ENCODE measurements around the gene BCL7C.
"Not testable (repeated sequence)": the region's sequence is repeated elsewhere in the genome, so short reads cannot be mapped to it uniquely, and the experiment has no call there.

BCL7C gene

DNA sequence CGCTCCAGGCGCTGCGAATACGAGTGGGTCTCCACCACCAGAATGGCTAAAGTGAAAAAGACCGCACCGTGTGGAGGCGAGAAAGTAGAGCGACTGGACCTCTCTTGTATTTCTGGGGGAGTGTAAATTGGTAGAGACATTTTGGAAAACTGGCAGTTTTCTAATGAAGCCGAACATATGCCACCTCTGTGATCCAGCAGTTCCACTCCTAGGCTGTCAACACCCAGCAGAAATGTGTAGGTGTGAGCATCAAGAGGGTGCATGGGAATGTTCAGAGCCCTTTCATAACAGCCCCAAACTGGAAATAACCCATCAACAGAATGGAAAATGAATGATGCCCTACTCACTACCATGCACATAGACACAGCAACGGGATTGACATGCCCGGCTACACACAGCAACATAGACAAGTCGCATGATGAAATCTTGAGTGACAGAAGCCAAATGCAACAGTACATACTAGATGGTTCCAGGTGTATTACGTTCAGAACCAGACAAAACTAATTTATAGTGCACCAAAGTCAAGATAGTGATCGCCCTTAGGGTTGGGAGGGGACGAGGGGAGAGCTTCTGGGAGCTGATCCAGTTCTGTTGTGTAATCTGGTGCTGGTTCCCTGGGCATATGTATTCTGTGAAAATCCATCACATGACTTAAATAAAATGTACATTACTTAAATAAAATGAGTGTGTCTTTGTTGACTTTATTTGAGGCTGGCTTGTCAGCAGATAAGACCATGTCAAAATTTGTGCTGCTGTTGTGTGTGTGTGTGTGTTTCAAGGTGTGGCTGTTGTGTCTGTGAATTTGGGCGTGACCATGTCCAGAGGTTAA lies 877 bp upstream of the BCL7C start:
- DNase-seq = peak; percentile 54

DNA sequence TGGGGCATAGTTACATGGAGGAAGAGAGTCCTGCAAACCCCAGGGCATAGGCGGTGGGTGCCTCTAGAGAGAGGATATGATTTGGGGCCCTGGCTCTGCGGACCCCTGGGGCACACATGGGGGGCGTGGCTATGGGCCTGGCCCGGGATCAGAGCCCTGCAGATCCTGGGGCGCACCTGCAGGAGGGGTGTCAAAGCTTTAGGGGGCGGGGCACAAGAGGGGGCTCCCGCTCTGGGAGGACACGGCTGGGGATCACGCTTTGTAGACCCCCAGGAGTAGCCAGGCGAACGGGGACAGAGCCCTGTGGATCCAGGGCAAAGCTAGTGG lies 497 bp downstream of the BCL7C start:
- peak; percentile 40 for DNase-seq

DNA sequence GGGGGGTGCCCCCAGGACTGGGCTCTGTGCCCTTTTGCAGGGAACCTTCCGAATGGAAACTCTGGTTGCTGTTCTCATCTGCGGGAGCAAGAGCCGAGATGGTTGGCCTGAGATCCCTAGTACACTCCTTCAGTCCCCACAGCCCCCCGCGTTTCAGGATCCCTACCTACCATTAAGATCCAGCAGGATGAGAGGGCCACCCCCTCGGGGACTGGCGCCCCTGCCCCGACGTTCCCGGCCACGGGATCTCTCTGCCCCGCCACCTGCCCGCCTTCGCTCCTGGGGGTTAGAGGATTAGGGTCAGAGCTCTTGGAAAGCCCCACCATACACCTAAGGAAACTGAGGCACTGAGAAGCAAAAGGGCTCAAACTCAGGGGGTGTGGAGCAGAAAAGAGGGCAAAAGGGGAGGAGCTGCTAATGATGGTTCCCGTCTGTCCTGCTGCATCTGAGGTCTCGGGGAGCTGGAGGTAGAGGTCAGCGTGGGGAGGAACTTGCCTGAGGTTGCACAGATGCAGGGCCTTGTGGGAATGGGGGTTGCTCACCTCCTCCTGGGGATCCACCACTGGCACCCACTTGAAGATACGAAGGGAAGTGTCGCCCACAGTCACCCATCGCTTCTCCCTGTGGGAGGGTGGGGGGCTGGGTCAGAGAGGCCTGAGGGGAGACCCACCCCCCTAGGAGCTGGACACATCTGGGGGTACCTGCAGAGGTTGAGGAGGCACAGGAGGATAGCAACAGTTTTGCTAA lies 1.0 kb downstream of the BCL7C start:
- peak; percentile 21 for DNase-seq

DNA sequence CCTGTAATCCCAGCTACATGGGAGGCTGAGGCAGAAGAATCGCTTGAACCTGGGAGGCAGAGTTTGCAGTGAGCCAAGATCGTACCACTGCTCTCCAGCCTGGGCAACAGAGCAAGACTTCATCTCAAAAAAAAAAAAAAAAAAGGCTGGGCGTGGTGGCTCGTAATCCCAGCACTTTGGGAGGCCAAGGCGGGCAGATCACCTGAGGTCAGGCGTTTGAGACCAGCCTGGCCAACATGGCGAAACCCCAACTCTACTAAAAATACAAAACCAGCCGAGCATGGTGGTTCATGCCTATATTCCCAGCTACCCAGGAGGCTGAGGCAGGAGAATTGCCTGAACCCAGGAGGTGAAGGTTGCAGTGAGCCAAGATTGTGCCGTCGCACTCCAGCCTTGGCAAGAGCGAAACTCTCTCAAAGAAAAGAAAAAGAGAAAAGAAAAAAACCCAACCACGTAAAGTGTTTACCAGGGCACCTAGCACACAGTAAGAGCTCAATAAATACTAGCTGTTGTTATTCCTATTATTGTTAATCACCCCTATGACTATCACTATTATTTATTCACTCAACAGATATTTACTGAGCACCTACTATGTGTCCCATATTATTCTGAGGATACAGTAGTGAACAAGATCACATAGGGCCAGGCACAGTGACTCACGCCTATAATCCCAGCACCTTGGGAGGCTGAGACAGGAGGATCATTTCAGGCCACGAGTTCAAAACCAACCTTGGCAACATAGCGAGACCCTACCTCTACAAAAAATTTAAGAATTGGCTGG lies 2.6 kb downstream of the BCL7C start:
- DNase-seq = not testable (repeated sequence)

DNA sequence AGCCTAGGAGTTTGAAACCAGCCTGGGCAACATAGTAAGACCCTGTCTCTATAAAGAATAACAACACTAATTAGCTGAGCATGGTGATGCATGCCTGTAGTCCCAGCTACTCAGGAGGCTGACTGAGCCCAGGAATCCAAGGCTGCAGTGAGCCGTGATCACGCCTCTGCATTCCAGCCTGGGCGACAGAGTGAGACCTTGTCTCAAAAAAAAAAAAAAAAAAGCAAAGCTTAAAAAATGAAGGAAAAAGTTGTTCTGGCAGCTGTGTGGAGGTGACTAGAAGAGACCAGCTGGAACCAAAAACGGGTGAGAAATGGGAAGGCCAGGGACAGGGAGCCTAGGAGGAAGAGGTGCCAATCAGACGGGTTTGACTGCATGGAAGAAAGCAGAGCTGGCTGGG lies 4.2 kb downstream of the BCL7C start:
- no peak for DNase-seq

DNA sequence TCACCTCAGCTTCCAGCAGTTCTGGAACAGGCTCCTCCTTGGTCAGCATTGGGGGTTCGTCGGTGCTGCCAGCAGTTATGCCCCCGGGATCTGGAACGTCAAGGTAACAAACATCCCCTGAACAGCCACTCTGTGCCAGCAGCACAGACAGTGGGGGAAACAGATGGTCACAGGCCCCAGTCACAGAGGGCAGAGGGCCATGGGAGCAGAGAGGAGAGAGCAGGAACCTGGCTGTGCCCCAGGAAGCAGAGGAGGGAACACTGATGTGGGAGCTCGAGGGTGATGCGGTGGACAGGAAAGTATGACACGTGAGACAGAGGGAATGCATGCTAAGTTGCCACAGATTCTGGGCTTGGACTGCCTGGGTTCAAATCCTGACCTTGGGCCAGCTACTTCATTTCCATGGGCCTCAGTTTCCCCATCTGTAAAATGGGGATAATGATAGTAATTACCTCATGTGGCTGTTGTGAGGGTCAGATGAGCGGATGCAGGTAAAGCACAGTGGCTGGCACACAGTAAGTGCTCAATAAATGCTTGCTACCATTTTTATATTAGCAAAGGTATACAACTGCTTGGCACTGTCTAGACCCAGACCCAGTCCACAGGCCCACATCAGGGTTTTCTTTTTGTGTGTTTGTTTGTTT lies 4.9 kb downstream of the BCL7C start:
- no peak for DNase-seq

DNA sequence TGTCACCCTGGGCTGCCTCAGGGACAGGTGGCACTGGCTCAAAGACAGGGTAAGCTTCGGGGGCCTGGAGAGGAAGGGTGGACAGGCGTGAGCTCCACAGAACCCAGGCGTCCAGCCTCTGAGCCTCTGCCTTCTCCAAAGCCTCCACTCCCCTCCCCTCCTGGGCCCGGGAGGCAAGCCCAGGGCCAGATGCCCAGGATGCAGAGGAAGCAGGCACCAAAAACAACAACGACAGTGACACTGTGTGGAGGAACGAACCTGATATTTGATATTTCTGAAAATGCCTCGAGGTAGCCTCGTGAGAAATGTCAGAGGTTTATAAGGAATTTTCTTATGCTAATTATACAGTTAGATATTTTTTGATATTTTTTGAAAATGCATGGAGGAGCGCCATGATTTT lies 6.0 kb downstream of the BCL7C start:
- DNase-seq = no peak

DNA sequence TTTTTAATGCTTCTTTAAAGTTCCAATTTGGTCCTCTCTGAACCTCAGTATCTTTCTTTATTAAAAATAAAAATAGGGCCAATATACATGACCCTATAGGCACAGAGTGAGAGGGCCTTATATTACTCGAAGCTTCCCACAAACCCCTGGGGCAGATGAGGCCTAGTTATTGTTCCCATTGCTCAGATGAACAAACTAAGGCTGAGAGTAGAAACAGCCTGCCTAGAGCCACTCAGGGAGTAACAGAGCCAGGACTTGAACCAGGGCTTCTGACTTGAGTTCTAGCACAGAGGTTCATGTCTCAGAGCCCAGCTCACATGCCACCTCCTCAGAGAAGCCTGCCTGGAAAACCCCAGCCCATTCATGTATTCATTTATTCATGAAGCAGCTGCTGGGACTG lies 7.7 kb downstream of the BCL7C start:
- no peak for DNase-seq

DNA sequence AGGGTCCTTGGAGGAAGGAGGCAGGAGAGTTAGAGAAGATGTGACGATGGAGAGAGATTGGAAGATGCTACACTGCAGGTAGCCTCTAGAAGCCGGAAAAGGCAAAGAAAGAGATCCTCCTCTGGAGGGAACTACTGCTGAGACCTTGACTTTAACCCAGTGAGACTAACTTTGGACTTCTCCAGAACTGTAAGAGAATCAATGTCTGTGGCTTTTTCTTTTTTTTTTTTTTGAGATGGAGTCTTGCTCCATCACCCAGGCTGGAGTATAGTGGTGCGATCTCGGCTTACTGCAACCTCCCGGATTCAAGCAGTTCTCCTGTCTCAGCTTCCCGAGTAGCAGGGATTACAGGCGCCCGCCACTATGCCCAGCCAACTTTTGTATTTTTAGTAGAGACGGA lies 8.7 kb downstream of the BCL7C start:
- no peak for DNase-seq

DNA sequence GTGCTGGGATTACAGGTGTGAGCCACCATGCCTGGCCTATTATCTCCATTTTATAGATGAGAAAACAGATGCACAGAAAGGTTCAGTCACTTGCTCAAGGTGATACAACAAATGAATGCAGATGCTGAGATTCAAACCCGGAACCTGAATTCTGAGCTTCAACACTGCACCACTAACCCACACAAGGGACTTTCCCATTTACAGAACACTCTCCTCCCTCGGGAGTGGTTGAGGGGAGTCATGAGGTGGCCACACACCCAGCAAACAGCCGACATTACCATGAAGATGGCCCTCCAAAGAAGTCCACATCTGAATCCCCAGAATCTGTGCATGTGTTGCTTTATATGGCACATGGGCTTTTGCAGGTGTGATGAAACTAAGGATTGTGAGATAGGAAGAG lies 9.1 kb downstream of the BCL7C start:
- no peak for DNase-seq

DNA sequence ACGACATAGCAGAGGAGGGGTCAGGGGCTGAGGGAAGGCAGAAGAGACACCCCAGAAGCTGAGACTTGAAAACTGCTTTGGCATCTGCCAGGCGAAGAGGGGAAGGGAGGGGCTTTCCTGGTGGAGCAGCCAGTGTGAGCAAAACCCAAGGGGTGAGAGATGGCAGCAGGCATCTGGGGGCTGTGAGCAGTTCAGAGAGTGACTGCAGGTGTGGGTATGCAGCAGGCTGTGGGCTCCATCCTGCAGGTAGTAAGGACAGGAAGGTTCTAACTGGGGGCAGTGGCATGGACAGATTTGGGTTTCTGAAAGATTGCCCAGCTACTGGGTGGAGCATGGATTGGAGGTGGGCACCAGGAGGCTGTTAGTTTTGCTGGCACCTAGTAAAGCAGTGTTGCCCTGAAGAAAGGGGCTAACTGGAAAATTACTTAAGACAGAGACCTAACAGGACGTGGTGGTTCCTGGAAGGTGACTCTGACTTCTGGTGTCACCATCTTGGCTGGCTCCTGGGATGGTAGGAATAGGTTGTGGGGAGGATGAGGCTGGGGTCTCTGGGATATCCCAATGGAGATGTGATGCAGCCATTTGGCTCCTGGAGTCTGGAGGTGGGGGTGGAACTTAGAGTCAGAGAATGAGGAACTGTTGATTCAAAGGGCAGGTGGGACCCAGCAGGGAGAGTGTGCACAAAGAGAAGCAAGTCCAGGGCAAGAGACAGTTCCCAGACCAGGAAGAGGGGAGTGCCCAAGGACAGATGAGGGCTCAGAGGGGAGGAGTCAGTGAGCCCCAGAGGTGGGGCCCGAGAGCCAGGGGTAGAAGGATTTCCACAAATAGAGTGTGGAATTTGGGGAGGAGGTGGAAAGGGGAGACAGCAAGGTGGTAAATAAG lies 11.2 kb downstream of the BCL7C start:
- no peak for DNase-seq

DNA sequence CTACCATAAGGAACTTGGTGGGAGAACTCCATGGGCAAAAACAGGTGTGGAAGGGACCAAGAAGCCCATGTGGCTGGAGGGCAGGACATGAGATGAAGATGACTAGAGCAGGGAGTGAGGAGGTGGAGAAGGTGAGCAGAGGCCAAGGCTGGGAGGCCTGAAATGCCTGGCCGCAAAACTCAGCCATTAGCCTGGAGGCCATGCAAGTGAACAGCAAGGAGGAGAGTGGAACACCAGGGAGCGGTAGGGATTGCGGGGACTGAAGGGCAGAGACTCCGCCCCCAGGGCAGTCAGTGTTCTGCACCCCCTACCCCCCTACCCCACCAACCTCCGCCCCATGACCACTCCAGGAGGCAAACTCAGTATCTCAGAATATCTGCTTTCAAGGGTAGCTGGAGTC lies 17.0 kb downstream of the BCL7C start:
- peak; percentile 18 for DNase-seq

DNA sequence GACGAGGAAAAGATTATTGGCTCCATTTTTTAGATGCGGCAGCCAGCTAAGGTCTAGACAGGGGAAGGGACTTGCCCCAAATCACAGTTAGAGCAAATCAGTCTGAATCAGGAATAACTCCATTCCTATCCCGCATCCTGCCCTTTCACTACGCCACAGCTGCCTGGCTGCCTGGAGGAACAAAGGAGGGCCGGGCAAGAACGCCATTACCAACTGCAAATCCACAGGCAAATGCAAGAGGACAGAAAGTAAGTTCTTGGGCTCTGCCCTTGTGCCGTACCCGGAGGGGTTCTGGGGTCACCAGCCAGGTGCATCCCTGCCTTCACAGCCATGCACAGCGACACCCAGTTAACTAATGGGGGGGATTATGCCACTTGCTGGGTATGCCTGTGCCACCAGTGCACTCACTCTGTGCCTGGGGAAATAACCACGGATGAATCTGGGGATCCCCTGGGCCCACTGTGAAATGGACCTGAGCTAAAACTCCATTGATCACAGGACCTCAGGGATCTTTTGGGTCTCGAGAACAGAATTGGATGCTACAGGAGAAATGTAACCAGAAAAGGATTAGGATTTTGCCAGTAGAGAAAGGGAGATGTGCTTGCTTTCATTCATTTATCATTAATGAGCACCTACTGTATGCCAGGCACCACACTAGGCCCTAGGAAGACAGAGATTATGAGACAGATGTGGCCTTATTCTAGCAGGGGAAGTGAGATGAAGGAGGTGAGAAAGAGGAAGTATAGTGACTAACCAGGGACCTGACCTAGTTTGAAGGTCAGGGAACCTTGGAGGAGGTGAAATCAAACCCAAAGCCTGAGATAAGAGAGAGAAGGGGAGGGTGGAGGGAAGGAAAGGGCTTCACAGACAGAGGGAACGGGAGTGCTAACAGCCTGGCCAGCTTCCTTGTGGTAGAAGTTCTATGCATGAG lies 17.7 kb downstream of the BCL7C start:
- DNase-seq = peak; percentile 66

DNA sequence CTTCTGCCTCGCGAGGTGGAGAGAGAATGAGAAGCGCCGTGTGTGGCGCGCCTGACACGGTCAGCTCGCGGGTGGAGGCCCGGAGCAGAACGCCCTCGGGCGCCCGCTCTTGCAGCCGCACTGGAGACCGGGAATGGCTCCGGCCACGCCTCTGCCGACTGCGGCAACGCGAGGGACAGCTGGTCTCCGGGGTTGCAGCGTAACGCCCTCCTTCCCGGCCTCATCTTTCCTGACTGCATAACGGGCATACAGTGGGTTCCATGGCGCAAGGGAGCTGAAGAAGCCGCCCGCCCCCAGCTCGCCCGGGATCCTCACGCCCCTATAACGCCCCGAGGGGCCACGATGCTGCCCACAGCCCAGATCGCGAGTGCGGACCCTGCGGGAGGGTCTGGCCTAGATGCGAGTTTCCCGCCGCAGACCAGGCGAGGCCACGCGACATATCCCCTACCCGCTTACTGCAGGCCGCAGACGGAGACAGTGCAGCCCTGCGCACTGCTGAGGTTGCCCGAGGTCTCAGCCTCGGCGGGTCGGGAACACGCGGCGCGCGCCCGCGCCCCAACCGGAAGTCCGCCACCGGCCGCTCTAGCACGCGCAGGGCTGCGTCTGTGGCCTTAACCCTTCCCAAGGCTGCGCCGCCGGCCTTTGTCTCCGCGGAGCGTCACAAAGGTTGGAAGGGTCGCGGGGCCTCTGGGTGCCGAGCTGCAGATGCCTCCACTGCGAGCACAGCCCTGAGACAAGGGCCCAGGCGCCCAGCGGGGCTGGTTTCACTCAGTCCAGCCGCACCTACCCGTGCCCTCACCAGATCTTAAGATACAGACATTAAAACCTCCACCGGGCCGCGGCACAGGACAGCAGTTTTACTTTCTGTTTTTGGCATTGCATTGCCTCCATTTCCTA lies 18.8 kb downstream of the BCL7C start:
- peak; percentile 94 for DNase-seq

DNA sequence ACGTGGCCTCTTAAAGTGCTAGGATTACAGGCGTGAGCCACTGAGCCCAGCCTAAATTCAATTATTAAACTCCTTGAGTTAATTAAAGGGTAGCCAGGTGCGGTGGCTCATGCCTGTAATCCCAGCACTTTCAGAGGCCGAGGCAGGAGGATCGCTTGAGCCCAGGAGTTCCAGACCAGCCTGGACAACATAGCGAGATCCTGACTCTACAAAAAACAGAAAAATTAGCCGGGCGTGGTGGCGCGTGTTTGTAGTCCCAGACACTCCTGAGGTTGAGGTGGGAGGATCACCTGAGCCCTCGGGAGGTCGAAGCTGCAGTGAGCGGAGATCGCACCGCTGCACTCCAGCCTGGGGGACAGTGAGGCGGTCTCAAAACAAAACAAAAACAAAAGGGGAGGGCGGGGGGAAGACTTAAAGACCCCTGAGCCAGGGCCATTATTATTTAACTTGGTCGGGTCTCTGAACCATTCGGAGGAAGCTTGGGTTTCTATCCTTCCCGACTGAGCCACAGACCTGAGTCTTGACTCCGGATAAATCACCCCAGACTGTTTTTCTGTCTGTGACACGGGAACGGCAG lies 19.5 kb downstream of the BCL7C start:
- DNase-seq = no peak

DNA sequence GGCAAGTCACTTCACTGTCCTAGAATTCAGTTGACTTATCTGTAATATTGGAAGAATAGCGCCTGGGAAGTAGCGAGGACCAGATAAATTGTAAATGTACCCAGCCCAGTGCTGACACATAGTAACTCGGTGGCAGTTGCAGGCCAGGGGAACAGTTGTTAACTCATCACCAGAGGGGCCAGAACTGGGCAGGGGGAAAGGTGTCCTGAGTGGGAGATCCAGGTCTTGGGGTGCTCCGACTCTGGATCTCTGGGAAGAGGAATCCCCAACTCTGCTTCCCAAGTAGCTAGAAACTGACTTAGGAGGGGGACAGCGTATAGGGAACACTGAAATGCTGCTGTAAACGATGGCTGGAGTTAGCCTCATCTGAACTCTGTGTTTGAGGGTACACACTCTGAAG lies 23.0 kb downstream of the BCL7C start:
- DNase-seq = no peak

DNA sequence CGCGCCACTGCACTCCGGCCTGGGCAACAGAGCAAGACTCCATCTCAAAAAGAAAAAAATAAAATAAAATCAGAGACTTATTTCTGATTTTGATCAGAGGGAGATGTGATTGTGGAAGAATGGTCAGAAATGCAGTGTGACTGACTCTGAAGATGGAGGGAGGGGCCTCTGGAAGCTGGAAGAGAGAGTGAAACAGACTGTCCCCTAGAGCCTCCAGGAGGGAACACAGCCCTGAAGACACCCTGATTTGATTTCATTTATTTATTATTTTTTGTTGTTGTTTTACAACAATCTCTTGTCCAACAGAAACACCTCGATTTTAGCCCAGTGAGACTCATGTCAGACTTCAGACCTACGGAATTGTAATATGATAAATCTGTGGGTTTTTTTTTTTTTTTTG lies 26.1 kb downstream of the BCL7C start:
- peak; percentile 48 for DNase-seq

DNA sequence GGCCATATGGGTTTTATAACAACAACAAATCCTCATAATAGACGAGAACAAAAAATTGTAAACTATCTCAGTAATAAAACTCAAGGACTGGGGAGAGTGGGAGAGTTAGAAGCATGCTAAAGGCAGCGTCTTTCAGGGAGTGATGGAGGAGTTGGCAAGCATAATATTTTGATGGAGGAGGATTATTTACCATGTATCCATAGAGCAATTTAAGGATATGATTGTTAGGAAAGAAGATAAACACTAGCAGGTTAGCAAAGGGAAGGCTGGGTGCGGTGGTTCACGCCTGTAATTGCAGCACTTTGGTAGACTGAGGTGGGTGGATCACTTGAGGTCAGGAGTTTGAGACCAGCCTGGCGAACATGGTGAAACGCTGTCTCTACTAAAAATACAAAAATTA lies 27.8 kb downstream of the BCL7C start:
- DNase-seq = no peak

DNA sequence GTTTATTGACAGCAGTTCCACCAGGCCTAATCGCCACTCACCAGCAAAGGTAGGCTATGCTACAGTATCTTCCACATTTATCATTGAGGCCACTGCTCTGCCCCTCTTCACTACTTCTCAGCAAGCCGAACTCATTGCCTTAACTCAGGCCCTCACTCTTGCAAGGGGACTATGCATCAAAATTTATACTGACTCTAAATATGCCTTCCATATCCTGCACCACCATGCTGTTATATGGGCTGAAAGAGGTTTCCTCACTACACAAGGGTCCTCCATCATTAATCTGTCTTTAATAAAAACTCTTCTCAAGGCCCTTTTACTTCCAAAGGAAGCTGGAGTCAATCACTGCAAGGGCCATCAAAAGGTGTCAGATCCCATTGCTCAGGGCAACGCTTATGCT lies 30.7 kb downstream of the BCL7C start:
- DNase-seq = not testable (repeated sequence)

DNA sequence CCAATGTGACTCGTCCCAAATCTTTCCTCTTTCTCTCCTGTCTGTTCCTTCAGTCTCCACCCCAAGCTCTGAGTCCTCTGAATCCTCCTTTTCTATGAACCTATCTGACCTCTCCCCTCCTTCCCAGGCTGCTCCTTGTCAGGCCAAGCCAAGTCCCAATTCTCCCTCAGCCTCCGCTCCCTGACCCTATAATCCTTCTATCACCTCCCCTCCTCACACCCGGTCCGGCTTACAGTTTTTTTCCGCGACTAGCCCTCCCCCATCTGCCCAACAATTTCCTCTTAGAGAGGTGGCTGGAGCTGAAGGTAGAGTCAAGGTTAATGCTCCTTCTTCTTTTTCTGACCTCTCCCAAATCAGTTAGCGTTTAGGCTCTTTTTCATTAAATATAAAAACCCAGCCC lies 33.1 kb downstream of the BCL7C start:
- DNase-seq = not testable (repeated sequence)

Measured in hematopoietic multipotent progenitor cell treated with erythropoietin and hydrocortisone succinate and interleukin-3 and kit ligand, for 6 days (in vitro differentiated cells).